Adrenal gland (tissue), 19 donors: ENCODE data around the gene HS3ST2. TPM values are rescaled to one million over a fixed set of nuclear protein-coding genes. Genes with fewer than 3 reads are reported as not detected.

Experiments
- DNase-seq, 7 donors: peaks; one replicate each; pipeline ENCODE4 v3.0.0-alpha.2; 2019 to 2020
- H3K27ac ChIP-seq, 5 donors: fragments of 200-600 bp; sonication (generic) in 4 of 5; 1 replicate in 3 of 5; 2 replicates in 2 of 5; pipeline versions ENCODE4 v1.5.1 to v1.8.0; 2016 to 2020; ENCODE audit warnings: mild to moderate bottlenecking in 1 of 5
- H3K27me3 ChIP-seq: fragments of 200-600 bp; 2 replicates; pipeline ENCODE4 v1.8.0; 2021
- H3K36me3 ChIP-seq, 2 donors: fragments of 200-600 bp; replicated peaks in 1 of 2; 1 replicate in 1 of 2; 2 replicates in 1 of 2; pipeline versions ENCODE4 v1.5.1 to v1.8.0; 2018 to 2022
- H3K4me1 ChIP-seq, 2 donors: fragments of 200-600 bp; replicated peaks in 1 of 2; 1 replicate in 1 of 2; 2 replicates in 1 of 2; pipeline versions ENCODE4 v1.5.1 to v1.8.0; 2018 to 2021
- H3K4me3 ChIP-seq, 4 donors: fragments of 200-600 bp; sonication (generic) in 3 of 4; one replicate each; pipeline ENCODE4 v1.5.1; 2016 to 2018
- H3K9me3 ChIP-seq, 3 donors: fragments of 200-600 bp; sonication (generic) in 1 of 3; replicated peaks in 1 of 3; 1 replicate in 2 of 3; 2 replicates in 1 of 3; pipeline versions ENCODE4 v1.5.1 to v1.8.0; 2016 to 2021
- CTCF ChIP-seq, 6 experiments: fragments of 450-650 bp in 4 of 6; fragments of 200-600 bp in 2 of 6; sonication (generic) in 1 of 6; IDR thresholded peaks; 1 replicate in 5 of 6; 2 replicates in 1 of 6; pipeline versions ENCODE4 v1.5.1 to v1.8.0; 2016 to 2021; ENCODE audit warnings: antibody characterized with exemption in 6 of 6, mild to moderate bottlenecking in 2 of 6, moderate library complexity in 1 of 6
- POLR2A ChIP-seq, 2 donors: fragments of 450-650 bp; IDR thresholded peaks; one replicate each; pipeline ENCODE4 v1.6.1; 2017; ENCODE audit warnings: antibody characterized with exemption in 2 of 2, mild to moderate bottlenecking in 2 of 2, moderate library complexity in 1 of 2
- WGBS, 4 donors: extraction: QIAGEN DNeasy Blood & Tissue Kit in 2 of 4; methylation state at CpG; one replicate each; pipeline versions ENCODE4 v1.1.5 to v1.1.7; 2013 to 2017; 5-methylcytosine and 5-hydroxymethylcytosine counted together
- intact Hi-C, 2 donors: fragments of 100-400 bp; cut with DNase I; formaldehyde crosslinking; loops; one replicate each; pipeline versions ENCODE4 v1.14.1 to v1.15.0; 2022 to 2023
- long read RNA-seq, 10 donors: library from polyadenylated mRNA in 3 of 10; unstranded in 2 of 10; stranded (forward) in 1 of 10; transcript quantifications; one replicate each; pipeline ENCODE4 v2.0.0 and lab custom pipeline, GENCODE V29; 2021 to 2026
- polyA plus RNA-seq, 3 donors: library from polyadenylated mRNA; stranded (reverse); fragments of 200-250 nt in 2 of 3; fragments of 350-450 nt in 1 of 3; fragmentation: Illumina TruSeq in 1 of 3; extraction: RNeasy Lipid Tissue Mini Kit (QIAGEN cat#74804) in 1 of 3; gene quantifications; one replicate each; pipeline ENCODE4 v1.2.3, GENCODE V29; 2013 to 2014
- total RNA-seq, 9 donors: library from RNA; depleted of rRNA in 4 of 9; stranded (reverse); fragments of >200 nt in 4 of 9; fragments of 120-200 nt in 1 of 9; fragmentation: NEBNext Ultra II Directional in 1 of 9; extraction: Animal tissue kit (Norgen Biotek cat#: 25700) in 1 of 9; gene quantifications; one replicate each; pipeline versions ENCODE4 v1.1.0 to v1.2.4, GENCODE V29; 2013 to 2023
- donor health status: healthy with polysubstance abuse.
- donor health status: Bipolar disorder and iron deficiency.
- donor health status: DM: yes; HTN: yes; CAD: no.
- donor health status: DM: no; HTN: no; CAD: no.
- donor health status: DM: no; HTN: no; CAD: no.
- donor health status: DM: yes; HTN: yes; CAD: no.

The HS3ST2 gene
- 1 to 10 TPM in 8 of 9 donors, under 1 TPM in 1; 0.06 to 6.8 (median 2.6) TPM for total RNA-seq
- polyA plus RNA-seq = 10 to 100 TPM in 1 of 3 donors, 1 to 10 TPM in 1, under 1 TPM in 1; 0.84 to 11.5 (median 2.0) TPM
- long read RNA-seq, donor 1 = 0 reads
- long read RNA-seq, donor 2 = 0 reads
- long read RNA-seq, donor 3 = 0 reads
- long read RNA-seq, donor 4, partial matches to known transcripts = 0 of 1 reads
- long read RNA-seq, donor 4, other reads (novel, unspliced or antisense) = 1 of 1 reads
- long read RNA-seq, donor 5, partial matches to known transcripts = 0 of 5 reads
- long read RNA-seq, donor 5, other reads (novel, unspliced or antisense) = 4 of 5 reads
- long read RNA-seq, donor 6, partial matches to known transcripts = 0 of 4 reads
- long read RNA-seq, donor 6, other reads (novel, unspliced or antisense) = 1 of 4 reads
- long read RNA-seq, donor 7 = 0 reads
- long read RNA-seq, donor 8 = 0 reads
- long read RNA-seq, donor 9 = 0 reads
- long read RNA-seq, donor 10 = 0 reads

DNA sequence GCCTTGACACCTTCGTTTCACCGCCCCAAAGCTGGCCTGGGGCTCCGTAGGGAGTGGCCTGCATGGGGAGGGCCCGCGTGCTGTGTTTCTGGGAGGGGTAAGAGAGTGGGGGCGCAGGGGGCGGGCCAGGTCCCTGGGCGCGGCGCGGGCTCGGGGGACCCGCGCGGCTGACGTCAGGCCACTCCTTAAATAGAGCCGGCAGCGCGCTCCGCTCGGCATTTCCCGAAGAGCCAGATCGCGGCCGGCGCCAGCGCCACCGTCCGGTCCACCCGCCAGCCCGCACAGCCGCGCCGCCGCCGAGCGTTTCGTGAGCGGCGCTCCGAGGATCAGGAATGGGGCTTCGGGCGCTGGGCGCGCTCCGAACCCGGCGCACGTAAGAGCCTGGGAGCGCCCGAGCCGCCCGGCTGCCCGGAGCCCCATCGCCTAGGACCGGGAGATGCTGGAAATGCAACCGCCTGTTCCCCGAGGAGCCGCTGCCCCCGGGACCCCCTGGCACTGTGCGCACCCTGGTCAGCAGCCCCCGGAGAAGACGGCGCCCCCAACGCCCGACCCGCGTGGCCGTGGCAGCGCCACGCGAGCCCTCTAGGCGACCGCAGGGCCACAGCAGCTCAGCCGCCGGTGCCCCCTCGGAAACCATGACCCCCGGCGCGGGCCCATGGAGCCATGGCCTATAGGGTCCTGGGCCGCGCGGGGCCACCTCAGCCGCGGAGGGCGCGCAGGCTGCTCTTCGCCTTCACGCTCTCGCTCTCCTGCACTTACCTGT, at the start of gene HS3ST2:
HS3ST2 (plus strand) TSS at position 215 of the 763 bp plus-strand sequence; CDS start at position 664, 449 bp downstream.
- Histone ChIP-seq H3K4me1 (no peaks in the 10 kb centered on the region), H3K27me3 (peaks cover 33% of the 10 kb centered on the region), H3K9me3 (no peaks in the 10 kb centered on the region), H3K27ac (peak within 1 kb of the TSS in 1 of 5 donors; percentile 34), H3K36me3 (no peaks in the 10 kb centered on the region), H3K4me3 (peak within 1 kb of the TSS in 1 of 4 donors; percentile 44)
- intact Hi-C loops = no loop called here
- DNase-seq = peak in 5 of 7 donors; percentile 17 to 74 (median 31)
- TF ChIP-seq POLR2A (IDR thresholded peaks at IDR 0.05) (peak in 1 of 2 donors; percentile 57), CTCF (IDR thresholded peaks at IDR 0.05) (peak in 2 of 6 experiments; percentile 24 to 27)
- 1 to 2% (median 1%) methylated on average over 32 to 90 of the region's 90 CpGs; no CpG with 5 or more reads in 1 of the 4 donors for WGBS, 4 donors

DNA sequence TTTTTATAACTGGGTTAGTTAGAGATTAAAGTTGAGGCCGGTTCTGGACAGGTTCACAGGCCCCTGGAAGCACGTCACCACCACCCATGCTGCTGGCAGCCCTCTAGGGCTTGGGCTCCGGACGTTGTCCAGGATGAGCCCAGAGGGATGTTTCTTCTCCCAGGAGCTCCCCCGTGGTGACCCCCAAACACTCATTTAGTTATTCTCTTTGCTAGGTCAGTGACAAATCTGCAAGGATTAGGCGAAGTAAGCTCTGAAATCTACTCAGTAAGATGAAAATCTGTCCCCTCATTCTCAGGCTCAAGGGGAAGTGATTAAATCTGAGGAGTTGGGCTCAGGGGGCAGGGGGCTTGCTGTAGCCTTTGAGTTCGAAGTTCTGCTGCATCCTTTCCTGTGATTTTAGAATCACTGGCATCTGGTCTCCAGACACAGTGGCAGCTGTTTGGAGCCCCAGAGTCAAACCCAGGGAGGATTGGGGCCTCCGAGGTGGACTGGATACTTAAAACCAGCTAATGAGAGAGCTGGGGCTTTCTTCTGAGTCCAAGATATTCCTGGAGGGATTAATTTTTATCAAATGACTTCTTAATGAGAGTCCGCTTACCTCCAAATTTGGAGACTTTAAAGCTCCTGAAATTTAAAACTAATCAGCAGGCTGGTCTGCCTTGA, 49.2 kb upstream of the HS3ST2 start:
- intact Hi-C loops = no loop called here
- Histone ChIP-seq H3K36me3 (no peaks in the 10 kb centered on the region), H3K4me1 (peaks cover 0 to 4% of the 10 kb centered on the region in 2 donors), H3K27me3 (no peaks in the 10 kb centered on the region), H3K27ac (no peak overlapping the region), H3K9me3 (no peaks in the 10 kb centered on the region), H3K4me3 (no peak overlapping the region)
- DNase-seq = peak in 1 of 7 donors; percentile 51
- 44 to 58% (median 49%) methylated on average over 9 of the region's 9 CpGs for WGBS, 4 donors
- no peak for TF ChIP-seq POLR2A (IDR thresholded peaks at IDR 0.05)
- no peak for TF ChIP-seq CTCF (IDR thresholded peaks at IDR 0.05)

DNA sequence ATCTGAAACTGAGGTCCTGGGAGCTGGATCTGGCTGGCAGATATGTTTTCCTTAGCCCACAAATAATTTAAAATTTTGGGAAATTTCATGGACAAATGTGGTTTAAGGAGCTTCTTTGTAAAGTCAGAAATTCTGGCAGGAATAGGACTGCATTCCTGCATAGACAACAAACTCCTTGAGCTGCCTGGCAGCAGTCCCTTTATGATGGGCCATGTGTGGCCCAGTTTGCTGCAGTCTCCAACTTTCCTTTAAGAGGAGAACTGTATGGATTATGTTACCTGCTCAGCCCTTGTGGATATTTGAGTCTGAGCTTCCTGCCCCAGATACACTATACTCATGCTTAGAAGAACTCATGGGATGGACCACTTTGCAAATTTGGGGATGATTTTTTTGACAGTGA, 48.5 kb upstream of the HS3ST2 start:
- intact Hi-C loops = no loop called here
- no peak for DNase-seq
- no peak overlapping the region for H3K4me3 ChIP-seq
- TF ChIP-seq CTCF (IDR thresholded peaks at IDR 0.05) = no peak
- TF ChIP-seq POLR2A (IDR thresholded peaks at IDR 0.05) = no peak
- H3K27ac ChIP-seq = no peak overlapping the region
- no peaks in the 10 kb centered on the region for H3K9me3 ChIP-seq
- H3K27me3 ChIP-seq = no peaks in the 10 kb centered on the region
- H3K36me3 ChIP-seq = no peaks in the 10 kb centered on the region
- peaks cover 0 to 4% of the 10 kb centered on the region in 2 donors for H3K4me1 ChIP-seq

GRCh38 chr16:22770866-22771265, 43.1 kb upstream of the HS3ST2 start:
- H3K27me3 ChIP-seq = no peaks in the 10 kb centered on the region
- H3K9me3 ChIP-seq = no peaks in the 10 kb centered on the region
- no peak for DNase-seq
- 53 to 72% (median 64%) methylated on average over 2 of the region's 2 CpGs for WGBS, 4 donors
- no peak overlapping the region for H3K27ac ChIP-seq
- intact Hi-C loops = no loop called here
- H3K4me1 ChIP-seq = no peaks in the 10 kb centered on the region
- no peak for TF ChIP-seq CTCF (IDR thresholded peaks at IDR 0.05)
- no peak for TF ChIP-seq POLR2A (IDR thresholded peaks at IDR 0.05)
- H3K36me3 ChIP-seq = no peaks in the 10 kb centered on the region
- no peak overlapping the region for H3K4me3 ChIP-seq
